ENCODE data around the gene ZSCAN29. TPM values are rescaled to one million over a fixed set of nuclear protein-coding genes. Genes with fewer than 3 reads are reported as not detected.

ZSCAN29 gene
- total and polyA plus RNA-seq, 2 of the 13 experiments (the other 11 are each of a cell fraction or from before 2014, with no cell fraction given), result 8.3 to 27.4 TPM

DNA sequence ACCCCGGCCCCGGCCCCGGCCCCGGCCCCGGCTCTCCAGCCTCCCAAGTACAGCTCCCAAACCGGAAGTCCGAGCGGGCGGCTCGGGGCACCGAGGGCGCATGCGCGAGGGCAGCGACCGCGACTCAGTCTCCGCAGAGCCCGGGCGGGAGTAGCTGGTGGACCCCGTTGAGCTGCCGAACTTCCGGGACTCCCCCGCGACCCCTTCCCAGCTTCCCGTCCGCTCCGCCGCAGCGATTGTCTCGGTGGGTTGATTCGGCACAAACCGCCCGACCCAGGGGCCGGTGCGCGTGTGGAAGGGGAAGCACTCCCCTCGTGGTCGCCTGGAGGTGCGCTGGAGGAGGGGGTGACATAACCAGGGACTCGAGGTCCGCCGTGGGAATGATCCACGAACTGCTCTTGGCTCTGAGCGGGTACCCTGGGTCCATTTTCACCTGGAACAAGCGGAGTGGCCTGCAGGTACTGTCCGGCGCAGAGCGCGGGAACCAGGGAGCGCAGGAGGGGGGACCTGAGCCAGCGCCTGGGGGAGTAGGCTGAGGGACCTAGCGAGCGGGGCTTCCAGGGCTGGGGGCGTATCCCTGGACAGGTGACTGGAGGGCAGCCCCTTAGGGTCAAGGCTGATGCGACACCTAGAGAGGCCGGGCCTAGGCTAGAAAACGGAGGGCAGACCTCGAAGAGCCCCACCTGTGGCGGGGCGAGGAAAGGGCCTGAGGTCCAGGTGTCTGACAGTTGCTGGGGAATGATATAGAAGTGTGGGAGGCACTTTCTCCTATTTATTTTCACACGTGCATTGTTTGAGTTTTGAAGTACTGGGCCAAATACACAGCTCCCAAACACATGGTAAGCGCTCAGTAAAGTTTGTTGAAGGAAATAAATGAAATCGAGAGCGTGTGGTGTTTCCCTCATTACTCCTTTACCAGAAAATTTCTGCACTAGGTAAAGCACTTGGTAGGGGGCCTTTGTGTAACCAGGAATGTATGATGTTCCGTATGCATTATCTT is at the start of gene ZSCAN29, which contains the start of gene TUBGCP4 (continued):
- TF ChIP-seq, protein P1, sequence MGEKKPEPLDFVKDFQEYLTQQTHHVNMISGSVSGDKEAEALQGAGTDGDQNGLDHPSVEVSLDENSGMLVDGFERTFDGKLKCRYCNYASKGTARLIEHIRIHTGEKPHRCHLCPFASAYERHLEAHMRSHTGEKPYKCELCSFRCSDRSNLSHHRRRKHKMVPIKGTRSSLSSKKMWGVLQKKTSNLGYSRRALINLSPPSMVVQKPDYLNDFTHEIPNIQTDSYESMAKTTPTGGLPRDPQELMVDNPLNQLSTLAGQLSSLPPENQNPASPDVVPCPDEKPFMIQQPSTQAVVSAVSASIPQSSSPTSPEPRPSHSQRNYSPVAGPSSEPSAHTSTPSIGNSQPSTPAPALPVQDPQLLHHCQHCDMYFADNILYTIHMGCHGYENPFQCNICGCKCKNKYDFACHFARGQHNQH (CRISPR knock-in tag; IDR thresholded peaks at IDR 0.05), result 0 out of 2 replicates have a peak, but pooled peaks have one; percentile 56
- TF ChIP-seq FOXK2 (IDR thresholded peaks at IDR 0.05) (no peak), HNF4G (IDR thresholded peaks at IDR 0.05; ENCODE audit: borderline replicate concordance, low read depth, low read length) (no peak), HNF4G (CRISPR knock-in tag; IDR thresholded peaks at IDR 0.05; ENCODE audit: borderline replicate concordance, low read depth) (no peak), GABPB1 (CRISPR knock-in tag; IDR thresholded peaks at IDR 0.05) (peak; percentile 94), NR2F1 (CRISPR knock-in tag; IDR thresholded peaks at IDR 0.05) (peak in 1 of 2 experiments; percentile 67; a peak in 2 of 4 replicates), PCBP2 (optimal IDR thresholded peaks at IDR 0.05; ENCODE audit: low read depth, low read length, poor library complexity, severe bottlenecking) (no peak), ZNF180 (CRISPR knock-in tag; IDR thresholded peaks at IDR 0.05; ENCODE audit: borderline replicate concordance, low read depth) (no peak), ARID2 (CRISPR knock-in tag; IDR thresholded peaks at IDR 0.05; ENCODE audit: borderline replicate concordance) (0 out of 2 replicates have a peak, but pooled peaks have one; percentile 24), ZNF747 (CRISPR knock-in tag; IDR thresholded peaks at IDR 0.05; ENCODE audit: borderline replicate concordance) (peak; percentile 91; the same call in 1 of the 2 replicates), ZNF816 (CRISPR knock-in tag; IDR thresholded peaks at IDR 0.05; ENCODE audit: borderline replicate concordance) (peak; percentile 93), SMAD1 (CRISPR knock-in tag; IDR thresholded peaks at IDR 0.05; ENCODE audit: borderline replicate concordance, low read depth) (peak; percentile 85), TBX2 (CRISPR knock-in tag; IDR thresholded peaks at IDR 0.05; ENCODE audit: borderline replicate concordance) (peak; percentile 94), GTF2F1 (IDR thresholded peaks at IDR 0.05; ENCODE audit: low read length) (no peak), KLF11 (CRISPR knock-in tag; IDR thresholded peaks at IDR 0.05) (peak; percentile 55; the same call in 1 of the 2 replicates), NR1H2 (CRISPR knock-in tag; IDR thresholded peaks at IDR 0.05; ENCODE audit: borderline replicate concordance, low read depth) (no peak), IRX3 (CRISPR knock-in tag; IDR thresholded peaks at IDR 0.05; ENCODE audit: borderline replicate concordance, low read depth) (no peak), FOXC1 (CRISPR knock-in tag; IDR thresholded peaks at IDR 0.05; ENCODE audit: borderline replicate concordance) (peak; percentile 90), MAFK (conservative IDR thresholded peaks at IDR 0.05 in 1 of 2, IDR thresholded peaks at IDR 0.05 in 1 of 2; ENCODE audit: low read length in 2 of 2) (no peak)
- TF ChIP-seq, protein P2, sequence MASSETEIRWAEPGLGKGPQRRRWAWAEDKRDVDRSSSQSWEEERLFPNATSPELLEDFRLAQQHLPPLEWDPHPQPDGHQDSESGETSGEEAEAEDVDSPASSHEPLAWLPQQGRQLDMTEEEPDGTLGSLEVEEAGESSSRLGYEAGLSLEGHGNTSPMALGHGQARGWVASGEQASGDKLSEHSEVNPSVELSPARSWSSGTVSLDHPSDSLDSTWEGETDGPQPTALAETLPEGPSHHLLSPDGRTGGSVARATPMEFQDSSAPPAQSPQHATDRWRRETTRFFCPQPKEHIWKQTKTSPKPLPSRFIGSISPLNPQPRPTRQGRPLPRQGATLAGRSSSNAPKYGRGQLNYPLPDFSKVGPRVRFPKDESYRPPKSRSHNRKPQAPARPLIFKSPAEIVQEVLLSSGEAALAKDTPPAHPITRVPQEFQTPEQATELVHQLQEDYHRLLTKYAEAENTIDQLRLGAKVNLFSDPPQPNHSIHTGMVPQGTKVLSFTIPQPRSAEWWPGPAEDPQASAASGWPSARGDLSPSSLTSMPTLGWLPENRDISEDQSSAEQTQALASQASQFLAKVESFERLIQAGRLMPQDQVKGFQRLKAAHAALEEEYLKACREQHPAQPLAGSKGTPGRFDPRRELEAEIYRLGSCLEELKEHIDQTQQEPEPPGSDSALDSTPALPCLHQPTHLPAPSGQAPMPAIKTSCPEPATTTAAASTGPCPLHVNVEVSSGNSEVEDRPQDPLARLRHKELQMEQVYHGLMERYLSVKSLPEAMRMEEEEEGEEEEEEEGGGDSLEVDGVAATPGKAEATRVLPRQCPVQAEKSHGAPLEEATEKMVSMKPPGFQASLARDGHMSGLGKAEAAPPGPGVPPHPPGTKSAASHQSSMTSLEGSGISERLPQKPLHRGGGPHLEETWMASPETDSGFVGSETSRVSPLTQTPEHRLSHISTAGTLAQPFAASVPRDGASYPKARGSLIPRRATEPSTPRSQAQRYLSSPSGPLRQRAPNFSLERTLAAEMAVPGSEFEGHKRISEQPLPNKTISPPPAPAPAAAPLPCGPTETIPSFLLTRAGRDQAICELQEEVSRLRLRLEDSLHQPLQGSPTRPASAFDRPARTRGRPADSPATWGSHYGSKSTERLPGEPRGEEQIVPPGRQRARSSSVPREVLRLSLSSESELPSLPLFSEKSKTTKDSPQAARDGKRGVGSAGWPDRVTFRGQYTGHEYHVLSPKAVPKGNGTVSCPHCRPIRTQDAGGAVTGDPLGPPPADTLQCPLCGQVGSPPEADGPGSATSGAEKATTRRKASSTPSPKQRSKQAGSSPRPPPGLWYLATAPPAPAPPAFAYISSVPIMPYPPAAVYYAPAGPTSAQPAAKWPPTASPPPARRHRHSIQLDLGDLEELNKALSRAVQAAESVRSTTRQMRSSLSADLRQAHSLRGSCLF (CRISPR knock-in tag; IDR thresholded peaks at IDR 0.05; ENCODE audit: borderline replicate concordance), result no peak
- TF ChIP-seq, protein P3, sequence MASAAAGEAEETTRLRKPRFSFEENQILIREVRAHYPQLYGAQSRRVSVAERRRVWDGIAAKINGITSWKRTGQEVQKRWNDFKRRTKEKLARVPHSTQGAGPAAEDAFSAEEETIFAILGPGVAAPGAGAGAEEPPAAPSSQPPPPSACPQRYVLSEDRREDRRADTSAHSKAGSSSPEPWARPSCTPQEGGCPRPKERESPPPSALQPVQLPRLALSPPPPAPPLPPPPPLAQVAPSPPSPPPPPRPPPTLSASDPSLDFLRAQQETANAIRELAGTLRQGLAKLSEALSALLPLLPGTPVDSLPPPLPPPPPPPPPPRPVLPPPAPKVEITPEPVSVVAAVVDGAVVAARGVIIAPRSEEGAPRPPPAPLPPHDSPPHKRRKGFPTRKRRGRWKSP (CRISPR knock-in tag; IDR thresholded peaks at IDR 0.05), result no peak; the same call in 1 of the 2 replicates

All from HepG2 (cell line).